HepG2 (cell line): ENCODE results near the gene TXNDC11. TPM values are rescaled to one million over a fixed set of nuclear protein-coding genes. Genes with fewer than 3 reads are reported as not detected.

ENCODE experiments used
- ATAC-seq: fragments of 200-7000 bp; cut with Tn5 transposase; 3 replicates; pipeline ENCODE4 v1.9.1; 2020; ENCODE audit warnings: mild to moderate bottlenecking, moderate library complexity
- BruUV-seq: library from RNA; stranded (reverse); fragments of 400-500 nt; replicated peaks from 2 replicates; lab custom pipeline; 2021; lab: Mats Ljungman, UMichigan
- CTCF ChIA-PET: fragments of 300-600 bp; formaldehyde crosslinking; extraction: SDS; loops from one replicate; lab custom pipeline; 2021; ENCODE audit warnings: low total read pairs, inconsistent platforms, low intra/inter-chr PET ratio; lab: Yijun Ruan, JAX
- POLR2A ChIA-PET: fragments of 350-600 bp; sonication (Branson Sonifier 250); formaldehyde crosslinking; loops from one replicate; lab custom pipeline; 2020; ENCODE audit warnings: antibody characterized with exemption, inconsistent platforms; lab: Yijun Ruan, JAX
- DNase-seq: peaks from one replicate; pipeline ENCODE4 v3.0.0-alpha.2; 2015; ENCODE audit warnings: low spot score
- FAIRE-seq: peaks from 3 replicates; lab custom pipeline; 2011; peaks lifted over from hg19 to GRCh38; lab: Jason Lieb, UNC
- H2AFZ ChIP-seq: one replicate; pipeline ENCODE4 v1.6.1; 2011; ENCODE audit warnings: low read length, inconsistent platforms
- H3K27ac ChIP-seq: fragments of 300-600 bp; 3 replicates; pipeline ENCODE4 v1.8.0; 2011; ENCODE audit warnings: mixed run types, mild to moderate bottlenecking, mixed read lengths, low read length, inconsistent platforms; ENCODE audit not compliant: insufficient read depth; ENCODE audit errors: extremely low read length
- H3K27me3 ChIP-seq, 2 experiments: fragments of 200-600 bp in 1 of 2; 2 replicates in 1 of 2; 3 replicates in 1 of 2; pipeline versions ENCODE4 v1.6.0 to v1.8.0; 2011; ENCODE audit warnings: low read length in 2 of 2, mild to moderate bottlenecking in 2 of 2, moderate library complexity in 2 of 2, inconsistent platforms in 1 of 2; ENCODE audit not compliant: insufficient read depth in 2 of 2, control insufficient read depth in 1 of 2
- H3K36me3 ChIP-seq, 2 experiments: fragments of 200-600 bp in 1 of 2; replicated peaks in 1 of 2; 2 replicates in 1 of 2; 3 replicates in 1 of 2; pipeline versions ENCODE4 v1.5.1 to v1.8.0; 2011; ENCODE audit warnings: low read length in 2 of 2, inconsistent platforms in 1 of 2; ENCODE audit not compliant: insufficient read depth in 2 of 2, control insufficient read depth in 1 of 2
- H3K4me1 ChIP-seq: 2 replicates; pipeline ENCODE4 v1.5.1; 2012; ENCODE audit warnings: low read length, inconsistent platforms; ENCODE audit not compliant: insufficient read depth
- H3K4me2 ChIP-seq: 2 replicates; pipeline ENCODE4 v1.6.0; 2011; ENCODE audit warnings: low read depth, low read length, inconsistent platforms
- H3K4me3 ChIP-seq, 3 experiments: fragments of 200-600 bp in 1 of 3; sonication (generic), shearing (Covaris generic) in 1 of 3; replicated peaks in 1 of 3; 2 replicates each; pipeline ENCODE4 v1.5.1; 2011 to 2016; ENCODE audit warnings: low read length in 3 of 3, inconsistent platforms in 2 of 3, low read depth in 2 of 3, mild to moderate bottlenecking in 2 of 3, control low read depth in 1 of 3, mixed read lengths in 1 of 3; ENCODE audit not compliant: insufficient read depth in 1 of 3
- H3K79me2 ChIP-seq: one replicate; pipeline ENCODE4 v1.6.1; 2011; ENCODE audit warnings: low read length, inconsistent platforms; ENCODE audit not compliant: insufficient read depth
- H3K9ac ChIP-seq: 2 replicates; pipeline ENCODE4 v1.6.0; 2011; ENCODE audit warnings: mild to moderate bottlenecking, low read depth, low read length, inconsistent platforms; ENCODE audit not compliant: insufficient read depth
- H3K9me3 ChIP-seq: 2 replicates; pipeline ENCODE4 v1.5.1; 2012; ENCODE audit warnings: mild to moderate bottlenecking, low read length
- H4K20me1 ChIP-seq: 2 replicates; pipeline ENCODE4 v1.6.0; 2011; ENCODE audit warnings: inconsistent platforms, mild to moderate bottlenecking, low read length, moderate library complexity; ENCODE audit not compliant: insufficient read depth
- ATF4 ChIP-seq, 2 experiments: fragments of 450-650 bp in 1 of 2; sonication (generic) in 1 of 2; formaldehyde crosslinking; IDR thresholded peaks; 2 replicates each; pipeline versions ENCODE4 v1.5.0 to v1.8.0; 2020 to 2022; ENCODE audit warnings: mild to moderate bottlenecking in 1 of 2, missing genetic modification reagents in 1 of 2
- DNMT1 ChIP-seq: sonication (generic); formaldehyde crosslinking; IDR thresholded peaks from 2 replicates; pipeline ENCODE4 v1.5.1; 2020; ENCODE audit warnings: mild to moderate bottlenecking, missing genetic modification reagents
- ELF3 ChIP-seq: IDR thresholded peaks from 2 replicates; pipeline ENCODE4 v1.6.1; 2016; ENCODE audit warnings: missing genetic modification reagents, missing compliant biosample characterization
- HNF4A ChIP-seq: sonication (generic); formaldehyde crosslinking; IDR thresholded peaks from 2 replicates; pipeline ENCODE4 v1.4.0; 2020; ENCODE audit warnings: missing genetic modification reagents
- JUND ChIP-seq: sonication (generic); formaldehyde crosslinking; IDR thresholded peaks from 2 replicates; pipeline ENCODE4 v1.8.0; 2022; ENCODE audit warnings: mild to moderate bottlenecking, missing genetic modification reagents
- KAT7 ChIP-seq: IDR thresholded peaks from 2 replicates; pipeline ENCODE4 v1.6.1; 2018; ENCODE audit warnings: borderline replicate concordance, missing compliant biosample characterization
- PITX1 ChIP-seq: sonication (generic); formaldehyde crosslinking; IDR thresholded peaks from 2 replicates; pipeline ENCODE4 v1.5.1; 2020; ENCODE audit warnings: mild to moderate bottlenecking, missing genetic modification reagents
- REPIN1 ChIP-seq: sonication (generic); formaldehyde crosslinking; IDR thresholded peaks from 2 replicates; pipeline ENCODE4 v1.8.0; 2022; ENCODE audit warnings: missing genetic modification reagents, low read depth, mild to moderate bottlenecking, borderline replicate concordance
- SMC3 ChIP-seq: IDR thresholded peaks from 2 replicates; pipeline ENCODE4 v1.6.1; 2011; ENCODE audit warnings: low read length, improper control_type of control experiment
- SMYD3 ChIP-seq: sonication (generic); formaldehyde crosslinking; IDR thresholded peaks from 2 replicates; pipeline ENCODE4 v1.8.1; 2023; ENCODE audit warnings: mild to moderate bottlenecking, missing genetic modification reagents
- SOX6 ChIP-seq, 2 experiments: fragments of 450-650 bp in 1 of 2; sonication (generic) in 1 of 2; formaldehyde crosslinking in 1 of 2; IDR thresholded peaks; 2 replicates each; pipeline versions ENCODE4 v1.4.0 to v1.6.1; 2017 to 2020; ENCODE audit warnings: antibody characterized with exemption in 1 of 2, mild to moderate bottlenecking in 1 of 2, missing genetic modification reagents in 1 of 2
- ZNF205 ChIP-seq: IDR thresholded peaks from 2 replicates; pipeline ENCODE4 v1.6.1; 2018; ENCODE audit warnings: missing biosample characterization, missing genetic modification reagents
- ZNF230 ChIP-seq: sonication (generic); formaldehyde crosslinking; IDR thresholded peaks from 2 replicates; pipeline ENCODE4 v1.4.0; 2020; ENCODE audit warnings: mild to moderate bottlenecking, missing genetic modification reagents
- ZNF674 ChIP-seq: sonication (generic); formaldehyde crosslinking; IDR thresholded peaks from 2 replicates; pipeline ENCODE4 v1.5.0; 2020; ENCODE audit warnings: low read depth, mild to moderate bottlenecking, missing genetic modification reagents
- ZNF761 ChIP-seq: sonication (generic); formaldehyde crosslinking; conservative IDR thresholded peaks from 2 replicates; pipeline ENCODE4 v1.4.0; 2020; ENCODE audit warnings: mild to moderate bottlenecking, missing genetic modification reagents
- ZNF775 ChIP-seq: sonication (generic); formaldehyde crosslinking; IDR thresholded peaks from 2 replicates; pipeline ENCODE4 v1.4.0; 2020; ENCODE audit warnings: missing genetic modification reagents, mild to moderate bottlenecking, moderate library complexity, borderline replicate concordance
- WGBS: methylation state at CpG from one replicate; pipeline ENCODE4 v1.1.6; 2017; ENCODE audit warnings: low lambda C conversion rate; 5-methylcytosine and 5-hydroxymethylcytosine counted together
- in situ Hi-C: cut with HindIII; loops from 2 replicates; pipeline ENCODE4 v1.10.0; 2017; ENCODE audit warnings: low pct_unique_long_range_greater_than_20kb; ENCODE audit not compliant: extremely low pct_ligation_motif_present
- intact Hi-C: fragments of 100-400 bp; cut with micrococcal nuclease; formaldehyde crosslinking; loops from one replicate; pipeline ENCODE4 v1.10.0; 2022; ENCODE audit not compliant: unreplicated experiment
- polyA plus RNA-seq, 8 experiments: library from polyadenylated mRNA; depleted of rRNA in 3 of 8; stranded (reverse) in 7 of 8; unstranded in 1 of 8; fragments of >200 nt; fragmentation: Illumina TruSeq in 4 of 8; extraction: Trizol in 4 of 8; gene quantifications; 2 replicates each; pipeline versions ENCODE4 v1.2.1 to v1.2.3, GENCODE V29; 2011 to 2016; ENCODE audit warnings: low read depth in 4 of 8, missing spikeins in 1 of 8, mixed read lengths in 1 of 8; ENCODE audit not compliant: insufficient read depth in 1 of 8
- total RNA-seq, 5 experiments: library from RNA; depleted of rRNA; stranded (reverse); fragments of >200 nt; fragmentation: Illumina TruSeq; extraction: Trizol; gene quantifications; 2 replicates each; pipeline ENCODE4 v1.2.3, GENCODE V29; 2016; ENCODE audit warnings: low read depth in 1 of 5
- TF ChIP-seq, protein P1 (sequence below): sonication (generic); formaldehyde crosslinking; IDR thresholded peaks from 2 replicates; pipeline ENCODE4 v1.4.0; 2020; ENCODE audit warnings: mild to moderate bottlenecking, low read depth, missing genetic modification reagents
- TF ChIP-seq, protein P2 (sequence below): sonication (generic); formaldehyde crosslinking; conservative IDR thresholded peaks from 2 replicates; pipeline ENCODE4 v1.4.0; 2020; ENCODE audit warnings: mild to moderate bottlenecking, missing genetic modification reagents, moderate library complexity

The TXNDC11 gene
- total and polyA plus RNA-seq, 2 of the 13 experiments (the other 11 are each of a cell fraction or from before 2014, with no cell fraction given), result 74.9 to 123 TPM

- Histone ChIP-seq H3K9ac (no peak overlapping the region), H3K4me1 (peaks cover 67% of the 10 kb centered on the region), H3K27ac (peak overlapping the region; percentile 43), H3K4me2 (peak overlapping the region; percentile 28), H3K36me3 (peaks cover 25 to 61% of the 10 kb centered on the region in 2 experiments), H4K20me1 (no peaks in the 10 kb centered on the region), H3K27me3 (no peaks in the 10 kb centered on the region), H3K4me3 (no peak overlapping the region), H2AFZ (no peak overlapping the region), H3K79me2 (no peaks in the 10 kb centered on the region), H3K9me3 (no peaks in the 10 kb centered on the region)
- peak; percentile 32 for DNase-seq
- 56% methylated on average over 10 of the region's 10 CpGs for WGBS
- BruUV-seq, result no TSS peak
- FAIRE-seq, result peak; percentile 44
- POLR2A ChIA-PET, result interaction anchor here (0.6 to 3.9 kb wide), 4 partner anchors 10 to 65 kb away, joined by 3 to 74 read pairs (median 19); partner anchors contain the start of genes TXNDC11 and ZC3H7A
- peak; percentile 58 for ATAC-seq
- CTCF ChIA-PET, result no interaction called here
- in situ Hi-C loops, result no loop called here
- intact Hi-C loops, result loop anchor here (2.0 kb wide), 1 partner anchor 29 kb away; no protein-coding TSS in a partner anchor
- TF ChIP-seq ZNF205 (peak; percentile 60; the same call in 1 of the 2 replicates), REPIN1 (CRISPR knock-in tag) (no peak), ELF3 (peak; percentile 57; the same call in 1 of the 2 replicates), PITX1 (peak; percentile 60; the same call in 1 of the 2 replicates), JUND (CRISPR knock-in tag) (no peak), SMC3 (0 out of 2 replicates have a peak, but pooled peaks have one; percentile 2), DNMT1 (CRISPR knock-in tag) (no peak), ZNF674 (no peak), KAT7 (CRISPR knock-in tag) (peak; percentile 55; the same call in 1 of the 2 replicates), ATF4 (CRISPR knock-in tag; IDR thresholded peaks at IDR 0.05) (0 out of 4 replicates have a peak, but pooled peaks of 1 of the 2 experiments have one; percentile 28), HNF4A (CRISPR knock-in tag) (peak; percentile 75), ZNF230 (CRISPR knock-in tag) (peak; percentile 70; the same call in 1 of the 2 replicates), ZNF775 (0 out of 2 replicates have a peak, but pooled peaks have one; percentile 64), ZNF761 (CRISPR knock-in tag) (peak; percentile 31; the same call in 1 of the 2 replicates), SMYD3 (CRISPR knock-in tag) (peak; percentile 79; the same call in 1 of the 2 replicates), SOX6 (IDR thresholded peaks at IDR 0.05) (no peak), SOX6 (CRISPR knock-in tag; IDR thresholded peaks at IDR 0.05) (peak; percentile 50; the same call in 1 of the 2 replicates)
- TF ChIP-seq, protein P1, sequence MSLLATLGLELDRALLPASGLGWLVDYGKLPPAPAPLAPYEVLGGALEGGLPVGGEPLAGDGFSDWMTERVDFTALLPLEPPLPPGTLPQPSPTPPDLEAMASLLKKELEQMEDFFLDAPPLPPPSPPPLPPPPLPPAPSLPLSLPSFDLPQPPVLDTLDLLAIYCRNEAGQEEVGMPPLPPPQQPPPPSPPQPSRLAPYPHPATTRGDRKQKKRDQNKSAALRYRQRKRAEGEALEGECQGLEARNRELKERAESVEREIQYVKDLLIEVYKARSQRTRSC, result 0 out of 2 replicates have a peak, but pooled peaks have one; percentile 55
- TF ChIP-seq, protein P2, sequence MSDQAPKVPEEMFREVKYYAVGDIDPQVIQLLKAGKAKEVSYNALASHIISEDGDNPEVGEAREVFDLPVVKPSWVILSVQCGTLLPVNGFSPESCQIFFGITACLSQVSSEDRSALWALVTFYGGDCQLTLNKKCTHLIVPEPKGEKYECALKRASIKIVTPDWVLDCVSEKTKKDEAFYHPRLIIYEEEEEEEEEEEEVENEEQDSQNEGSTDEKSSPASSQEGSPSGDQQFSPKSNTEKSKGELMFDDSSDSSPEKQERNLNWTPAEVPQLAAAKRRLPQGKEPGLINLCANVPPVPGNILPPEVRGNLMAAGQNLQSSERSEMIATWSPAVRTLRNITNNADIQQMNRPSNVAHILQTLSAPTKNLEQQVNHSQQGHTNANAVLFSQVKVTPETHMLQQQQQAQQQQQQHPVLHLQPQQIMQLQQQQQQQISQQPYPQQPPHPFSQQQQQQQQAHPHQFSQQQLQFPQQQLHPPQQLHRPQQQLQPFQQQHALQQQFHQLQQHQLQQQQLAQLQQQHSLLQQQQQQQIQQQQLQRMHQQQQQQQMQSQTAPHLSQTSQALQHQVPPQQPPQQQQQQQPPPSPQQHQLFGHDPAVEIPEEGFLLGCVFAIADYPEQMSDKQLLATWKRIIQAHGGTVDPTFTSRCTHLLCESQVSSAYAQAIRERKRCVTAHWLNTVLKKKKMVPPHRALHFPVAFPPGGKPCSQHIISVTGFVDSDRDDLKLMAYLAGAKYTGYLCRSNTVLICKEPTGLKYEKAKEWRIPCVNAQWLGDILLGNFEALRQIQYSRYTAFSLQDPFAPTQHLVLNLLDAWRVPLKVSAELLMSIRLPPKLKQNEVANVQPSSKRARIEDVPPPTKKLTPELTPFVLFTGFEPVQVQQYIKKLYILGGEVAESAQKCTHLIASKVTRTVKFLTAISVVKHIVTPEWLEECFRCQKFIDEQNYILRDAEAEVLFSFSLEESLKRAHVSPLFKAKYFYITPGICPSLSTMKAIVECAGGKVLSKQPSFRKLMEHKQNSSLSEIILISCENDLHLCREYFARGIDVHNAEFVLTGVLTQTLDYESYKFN (CRISPR knock-in tag), result peak; percentile 91
Observed at GRCh38 chr16:11757671-11758545, 15.3 kb upstream of the TXNDC11 start.
